Mammary epithelial cell (primary cell): ENCODE measurements around the gene SLCO4A1.
"Not testable (repeated sequence)": the region's sequence is repeated elsewhere in the genome, so short reads cannot be mapped to it uniquely, and the experiment has no call there.

Experiments used
- EZH2 ChIP-seq: IDR thresholded peaks from 2 replicates; pipeline ENCODE4 v1.6.1; 2012; ENCODE audit warnings: low read length, inconsistent platforms, borderline replicate concordance
- TF ChIP-seq, protein P1 (sequence below), 2 donors: IDR thresholded peaks in 1 of 2; conservative IDR thresholded peaks in 1 of 2; 2 replicates each; pipeline ENCODE4 v1.5.1; 2011 to 2012; ENCODE audit warnings: inconsistent platforms in 2 of 2, low read length in 2 of 2, mild to moderate bottlenecking in 2 of 2, control low read depth in 1 of 2, low read depth in 1 of 2; ENCODE audit not compliant: insufficient read depth in 1 of 2; ENCODE audit errors: extremely low read depth in 1 of 2

DNA sequence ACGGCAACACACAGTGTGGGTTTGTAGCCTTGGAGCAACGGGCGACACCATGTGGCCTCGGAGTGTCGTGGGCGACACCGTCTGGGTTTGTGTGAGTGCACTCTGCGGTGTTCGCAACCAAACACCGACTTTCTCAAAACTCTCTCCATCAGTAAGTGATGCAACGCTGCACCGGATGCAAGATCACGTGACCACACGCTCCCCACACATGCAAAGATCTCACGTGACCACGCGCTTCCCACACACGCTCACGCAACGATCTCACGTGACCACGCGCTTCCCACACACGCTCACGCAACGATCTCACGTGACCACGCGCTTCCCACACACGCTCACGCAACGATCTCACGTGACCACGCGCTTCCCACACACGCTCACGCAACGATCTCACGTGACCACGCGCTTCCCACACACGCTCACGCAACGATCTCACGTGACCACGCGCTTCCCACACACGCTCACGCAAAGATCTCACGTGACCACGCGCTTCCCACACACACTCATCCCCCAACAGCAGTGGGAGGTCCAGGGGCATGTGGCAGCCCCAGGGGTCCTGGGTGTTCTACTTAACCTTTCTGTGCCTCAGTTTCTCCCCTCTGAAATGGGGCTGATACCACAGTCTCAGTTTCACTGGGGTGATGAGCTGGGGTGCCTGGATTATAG lies 41.5 kb downstream of the SLCO4A1 start:
- TF ChIP-seq, protein P1, sequence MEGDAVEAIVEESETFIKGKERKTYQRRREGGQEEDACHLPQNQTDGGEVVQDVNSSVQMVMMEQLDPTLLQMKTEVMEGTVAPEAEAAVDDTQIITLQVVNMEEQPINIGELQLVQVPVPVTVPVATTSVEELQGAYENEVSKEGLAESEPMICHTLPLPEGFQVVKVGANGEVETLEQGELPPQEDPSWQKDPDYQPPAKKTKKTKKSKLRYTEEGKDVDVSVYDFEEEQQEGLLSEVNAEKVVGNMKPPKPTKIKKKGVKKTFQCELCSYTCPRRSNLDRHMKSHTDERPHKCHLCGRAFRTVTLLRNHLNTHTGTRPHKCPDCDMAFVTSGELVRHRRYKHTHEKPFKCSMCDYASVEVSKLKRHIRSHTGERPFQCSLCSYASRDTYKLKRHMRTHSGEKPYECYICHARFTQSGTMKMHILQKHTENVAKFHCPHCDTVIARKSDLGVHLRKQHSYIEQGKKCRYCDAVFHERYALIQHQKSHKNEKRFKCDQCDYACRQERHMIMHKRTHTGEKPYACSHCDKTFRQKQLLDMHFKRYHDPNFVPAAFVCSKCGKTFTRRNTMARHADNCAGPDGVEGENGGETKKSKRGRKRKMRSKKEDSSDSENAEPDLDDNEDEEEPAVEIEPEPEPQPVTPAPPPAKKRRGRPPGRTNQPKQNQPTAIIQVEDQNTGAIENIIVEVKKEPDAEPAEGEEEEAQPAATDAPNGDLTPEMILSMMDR (conservative IDR thresholded peaks at IDR 0.05 in 1 of 2, IDR thresholded peaks at IDR 0.05 in 1 of 2; ENCODE audit: extremely low read depth in 1 of 2, insufficient read depth in 1 of 2, low read depth in 1 of 2, low read length in 2 of 2), result not testable (repeated sequence)
- TF ChIP-seq EZH2, result not testable (repeated sequence)
